GM19240 (cell line): ENCODE data around the gene HOXB9.

Experiments
- DNase-seq: peaks from one replicate; pipeline ENCODE4 v3.0.0; 2011; ENCODE audit warnings: low spot score; ENCODE audit not compliant: insufficient read length

HOXB9 gene

GRCh38 chr17:48639982-48640857 is 14.1 kb upstream of the HOXB9 start:
- DNase-seq = no peak

DNA sequence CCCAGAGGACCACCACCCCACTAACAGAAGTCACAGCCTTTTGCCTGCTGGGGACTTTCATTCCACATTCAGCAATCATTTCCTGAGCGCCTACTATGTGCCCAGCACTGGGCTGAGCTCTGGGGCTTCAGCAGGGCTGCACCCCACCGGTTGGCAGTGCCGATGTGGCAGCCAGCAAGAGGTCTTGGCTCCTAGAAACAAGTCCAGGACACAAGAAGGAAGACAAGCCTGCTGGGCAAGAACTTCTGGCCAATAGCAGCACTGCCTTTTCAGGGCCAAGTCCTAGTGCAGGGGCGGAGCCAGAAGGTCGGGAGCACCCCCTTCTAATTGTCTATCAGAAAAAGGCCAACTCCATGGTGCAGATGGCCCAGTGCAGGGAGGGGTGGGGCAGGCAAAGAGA is 13.0 kb upstream of the HOXB9 start:
- no peak for DNase-seq

- no peak for DNase-seq
Measured at GRCh38 chr17:48637323-48638260, 11.4 kb upstream of the HOXB9 start.

GRCh38 chr17:48636177-48637018 is 10.2 kb upstream of the HOXB9 start:
- DNase-seq = peak; percentile 79

DNA sequence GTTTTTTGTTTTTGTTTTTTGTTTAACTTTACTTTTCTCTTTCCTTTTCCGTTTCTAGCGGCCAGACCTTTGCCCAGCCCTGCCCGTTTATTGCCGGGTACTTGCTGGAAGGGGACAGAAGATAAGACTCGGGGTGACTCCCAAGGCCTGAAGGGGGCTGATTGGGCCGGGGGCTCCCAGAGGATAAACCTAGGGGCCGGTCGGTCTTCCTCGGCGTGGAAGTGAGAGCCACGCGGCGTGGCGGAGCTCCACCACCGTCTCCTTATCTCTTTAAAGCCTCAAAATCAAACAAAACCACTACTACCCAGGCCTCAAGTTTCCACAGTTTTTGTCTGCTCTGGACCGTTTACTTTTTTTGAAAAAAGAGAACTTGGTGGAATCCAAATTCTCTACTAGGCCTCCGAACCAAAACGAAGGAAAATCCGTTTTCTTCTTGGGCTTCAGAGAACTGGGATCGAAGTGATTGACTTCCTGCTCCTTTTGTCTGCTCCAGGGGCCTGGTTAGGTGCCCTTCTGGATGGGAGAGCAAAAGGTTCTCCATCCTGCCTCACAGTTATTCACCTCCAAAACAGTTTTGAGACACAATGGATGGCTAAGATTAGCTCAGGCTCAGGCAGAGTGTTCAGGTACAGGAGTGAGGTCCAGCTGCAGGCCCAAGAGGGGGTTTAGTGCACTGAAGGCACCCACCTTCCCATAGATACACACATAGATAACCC is 8.5 kb upstream of the HOXB9 start:
- DNase-seq = no peak

DNA sequence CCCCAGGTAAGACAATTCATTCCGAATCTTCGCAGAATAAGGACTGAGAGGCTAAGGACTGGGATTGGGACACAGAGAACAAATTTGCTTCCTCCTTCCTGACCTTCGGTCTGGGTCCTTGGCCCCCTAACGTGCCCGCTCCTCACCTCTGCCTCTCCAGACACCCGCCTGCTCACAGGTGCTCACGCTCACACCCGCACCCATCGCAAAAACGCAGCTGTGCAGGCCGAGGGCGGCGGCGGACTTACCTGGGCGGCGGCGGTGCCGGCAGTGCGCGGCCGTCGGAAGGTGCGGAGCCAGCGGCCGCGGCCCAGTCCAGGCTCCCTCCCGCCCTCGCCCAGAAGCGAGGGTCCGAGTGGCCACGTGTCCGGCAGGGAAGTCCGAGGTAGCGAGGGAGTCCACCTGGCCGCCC is 7.1 kb upstream of the HOXB9 start:
- no peak for DNase-seq

- DNase-seq = no peak
Measured at GRCh38 chr17:48632579-48633265, 6.6 kb upstream of the HOXB9 start.

DNA sequence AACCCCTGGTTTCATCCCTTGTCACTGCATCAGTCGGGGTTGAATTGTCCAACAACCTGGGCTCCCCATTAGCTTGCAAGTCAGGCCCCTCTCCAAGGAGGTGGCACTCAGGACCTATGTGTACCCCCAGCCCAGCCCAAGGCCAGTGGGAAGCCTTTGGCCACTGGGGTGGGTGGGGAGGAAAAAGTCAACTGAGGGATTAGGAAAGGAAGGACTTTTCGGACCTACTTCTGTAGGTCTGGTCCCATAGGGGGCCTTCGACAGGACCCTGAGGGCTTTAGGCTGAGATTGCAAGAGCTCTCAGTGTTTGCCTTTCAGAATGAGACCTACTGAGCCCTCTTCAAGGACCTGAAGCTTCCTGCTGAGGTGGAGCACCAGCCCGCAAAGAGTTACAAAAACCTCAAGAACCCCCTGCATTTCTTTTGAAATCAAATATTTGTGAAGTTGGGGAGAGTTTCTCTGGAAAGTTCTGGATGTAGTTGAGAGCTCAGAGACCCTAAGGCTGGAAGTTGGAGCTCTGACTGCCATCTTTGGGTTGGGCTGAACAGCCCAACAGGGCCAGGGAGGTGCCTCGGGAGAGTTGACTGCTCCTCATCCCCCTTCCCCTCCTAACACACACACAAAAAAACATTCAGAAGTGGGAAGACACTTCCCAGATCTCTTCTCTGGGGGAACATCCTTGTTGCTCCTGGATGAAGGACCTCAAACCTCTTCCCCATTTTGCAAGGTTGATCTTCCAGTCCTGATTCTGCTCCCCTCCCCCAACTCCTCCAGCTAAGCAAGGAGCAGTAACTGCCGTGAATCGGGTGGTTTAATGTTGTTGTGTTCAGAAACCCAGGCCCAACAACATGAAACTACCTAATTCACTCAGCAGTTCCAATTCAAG is 5.8 kb upstream of the HOXB9 start:
- no peak for DNase-seq

- no peak for DNase-seq
Measured at GRCh38 chr17:48630925-48631692, 5.0 kb upstream of the HOXB9 start.

GRCh38 chr17:48630009-48630924 is 4.1 kb upstream of the HOXB9 start:
- no peak for DNase-seq

DNA sequence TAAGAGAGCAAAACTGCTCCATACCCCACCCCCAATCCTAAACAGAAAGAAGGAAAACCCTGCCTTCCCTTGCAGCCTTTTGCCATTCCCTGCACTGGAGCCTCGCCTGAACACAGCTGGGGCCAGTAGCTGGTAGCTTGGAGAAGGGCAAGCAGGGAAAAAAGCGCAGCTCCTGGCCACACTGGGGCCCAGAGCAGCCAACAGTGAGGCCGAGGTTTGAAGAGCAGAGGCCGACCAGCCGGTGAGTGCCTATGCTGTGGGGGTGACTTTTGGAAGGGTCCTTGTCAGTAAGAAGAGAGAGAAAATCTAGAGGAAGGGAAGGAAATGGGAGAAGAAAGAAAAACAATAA is 3.2 kb upstream of the HOXB9 start:
- DNase-seq = no peak

GRCh38 chr17:48628649-48629410 is 2.7 kb upstream of the HOXB9 start:
- DNase-seq = no peak

DNA sequence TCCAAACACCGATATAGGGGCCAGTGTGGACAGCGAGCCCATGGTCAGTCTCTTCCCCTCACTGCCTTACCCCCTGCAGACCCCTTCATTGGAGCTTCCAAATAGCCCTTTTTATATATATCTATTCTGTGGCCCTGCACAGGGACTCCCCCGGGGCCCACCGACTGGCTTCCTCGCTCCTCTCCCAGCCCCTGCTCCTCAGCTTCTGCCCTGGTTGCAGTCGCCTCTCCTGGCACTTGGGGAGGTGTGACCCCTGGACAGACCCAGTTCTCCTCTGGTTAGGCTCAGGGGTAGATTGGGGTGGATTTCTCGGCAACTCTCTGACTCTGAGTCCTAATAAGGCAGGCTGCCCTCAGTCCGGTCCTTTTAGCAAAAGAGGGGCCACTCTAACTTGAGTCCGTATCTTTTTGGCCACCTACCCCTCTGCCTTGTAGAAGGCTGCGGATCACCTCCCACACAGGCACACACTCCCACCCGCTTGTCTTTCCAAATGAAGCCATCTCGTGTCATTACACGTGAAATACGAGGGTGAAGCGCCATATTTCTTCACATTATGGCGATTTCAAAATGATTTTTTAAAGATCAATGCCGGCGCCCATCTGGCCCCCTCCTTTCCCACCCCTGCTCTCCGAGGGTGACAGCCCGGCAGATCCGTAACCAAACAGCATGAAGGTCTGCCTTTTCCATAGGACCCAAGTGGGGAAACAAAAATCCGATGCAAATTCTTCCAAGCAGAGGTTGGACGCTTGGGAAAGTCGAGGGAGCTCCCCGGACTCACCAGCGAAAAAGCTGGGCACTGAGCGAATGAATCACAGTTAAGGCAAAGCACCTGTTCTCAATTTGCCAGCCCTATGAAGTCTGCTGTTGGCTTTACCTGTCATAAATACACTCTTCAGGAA is 1.7 kb upstream of the HOXB9 start:
- DNase-seq = no peak

DNA sequence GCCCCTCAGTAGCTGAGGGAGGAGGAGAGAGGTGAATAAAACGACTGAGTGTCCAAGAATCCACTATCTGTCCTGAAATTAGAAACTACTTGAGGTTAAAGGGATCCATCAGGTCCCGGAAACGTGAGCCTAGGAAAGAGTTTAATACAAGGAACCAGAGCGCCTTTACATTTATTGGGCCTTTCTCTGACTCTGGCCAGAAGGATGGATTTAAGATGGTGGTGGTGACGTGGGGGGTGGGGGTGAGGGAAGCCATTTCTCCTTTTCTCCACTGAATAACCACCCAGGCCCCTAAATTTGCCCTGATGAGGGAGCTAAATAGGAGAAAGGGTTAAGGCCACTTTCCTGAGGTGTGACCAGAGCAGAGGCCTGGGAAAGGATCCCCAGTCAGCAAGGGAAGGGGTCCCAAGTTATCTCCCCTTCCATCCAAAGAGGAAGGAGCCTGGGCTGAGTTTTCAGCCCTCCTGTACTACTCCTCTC is 1.0 kb upstream of the HOXB9 start:
- DNase-seq = no peak

DNA sequence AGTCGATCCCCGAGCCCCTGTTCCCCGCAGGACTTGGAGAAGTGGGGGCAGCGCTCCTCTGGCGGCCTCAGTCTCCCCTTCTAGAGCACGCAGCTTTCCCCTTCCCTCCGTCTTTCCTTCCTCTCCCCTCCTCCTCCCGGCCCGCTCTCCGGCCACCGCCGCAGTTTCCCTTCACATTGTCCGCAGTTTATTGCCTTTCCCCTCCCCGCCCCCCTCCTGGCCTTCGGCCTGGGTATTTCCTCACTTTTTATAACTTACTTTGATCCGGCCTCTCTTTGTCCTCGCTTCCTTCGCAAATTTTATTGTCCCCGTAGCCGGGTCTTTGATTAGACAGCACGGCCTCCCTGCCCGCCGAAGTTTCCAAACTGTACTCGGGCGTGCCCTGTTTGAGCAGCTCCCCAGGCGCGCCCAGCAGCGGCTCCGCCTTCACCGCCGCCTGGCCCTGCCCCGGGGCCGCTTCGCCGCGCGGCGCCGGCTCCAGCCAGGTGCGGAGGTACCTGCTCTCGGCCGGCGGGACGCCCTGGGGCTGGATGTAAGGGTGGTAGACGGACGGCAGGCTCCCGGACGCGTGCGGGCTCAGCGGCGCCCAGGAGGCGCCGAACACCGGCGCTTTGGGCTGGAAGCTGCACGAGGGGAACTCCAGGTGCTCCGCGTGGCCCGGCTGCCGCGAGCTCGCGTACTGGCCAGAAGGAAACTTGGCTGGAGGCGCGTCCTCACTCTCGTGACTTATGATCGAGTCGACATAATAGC is 488 bp downstream of the HOXB9 start:
- no peak for DNase-seq
